ENCODE results near the gene IRF2BPL. TPM values are rescaled to one million over a fixed set of nuclear protein-coding genes. Genes with fewer than 3 reads are reported as not detected.

Gene IRF2BPL
- total and polyA plus RNA-seq, 2 of the 8 experiments (the other 6 are each of a cell fraction or from before 2014, with no cell fraction given): 18.8 to 57.0 TPM

GRCh38 chr14:77040741-77041653 is 12.5 kb upstream of the IRF2BPL start:
- Histone ChIP-seq H2AK5ac (ENCODE audit: low read depth, low read length) (peak overlapping the region; percentile 94), H3K27me3 (replicated peaks in 1 of 4; ENCODE audit: control insufficient read depth in 3 of 4, extremely low read depth in 1 of 4, insufficient read depth in 3 of 4, low read length in 3 of 4) (peaks cover 0 to 4% (median 2%) of the 10 kb centered on the region in 4 experiments; a peak in 2 of 7 replicates), H3K9me3 (ENCODE audit: insufficient read depth in 2 of 2, low read depth in 1 of 2, low read length in 1 of 2) (no peaks in the 10 kb centered on the region), H3K4ac (replicated peaks; ENCODE audit: insufficient read length, low read depth, low read length) (peak overlapping the region; percentile 76), H2BK15ac (ENCODE audit: low read length) (peak overlapping the region; percentile 1; the same call in 1 of the 2 replicates), H3K4me3 (ENCODE audit: extremely low read depth in 1 of 4, insufficient read depth in 2 of 4, low read depth in 3 of 4, low read length in 4 of 4) (peak overlapping the region; percentile 22 to 58 (median 52); a peak in 5 of 8 replicates), H3K36me3 (ENCODE audit: control insufficient read depth in 2 of 4, insufficient read depth in 4 of 4, low read length in 3 of 4) (no peaks in the 10 kb centered on the region), H3K4me1 (replicated peaks in 1 of 4; ENCODE audit: control insufficient read depth in 3 of 4, insufficient read depth in 4 of 4, low read length in 3 of 4) (peaks cover 33 to 71% (median 44%) of the 10 kb centered on the region in 4 experiments; a peak in 6 of 7 replicates), H3K79me2 (ENCODE audit: control insufficient read depth in 1 of 2, insufficient read depth in 2 of 2, low read length in 2 of 2) (no peaks in the 10 kb centered on the region), H3K4me2 (ENCODE audit: insufficient read depth in 1 of 2, low read depth in 2 of 2, low read length in 2 of 2) (peak overlapping the region; percentile 76 to 86), H3K18ac (ENCODE audit: extremely low read depth, low read length) (peak overlapping the region; percentile 78), H3K56ac (replicated peaks; ENCODE audit: insufficient read length, low read depth, low read length) (peak overlapping the region; percentile 34), H4K8ac (ENCODE audit: extremely low read depth, insufficient read depth, low read length) (no peak overlapping the region; the same call in 1 of the 2 replicates), H3K9ac (replicated peaks in 1 of 4; ENCODE audit: extremely low read depth in 1 of 4, low read depth in 3 of 4, low read length in 3 of 4) (0 out of 7 replicates have a peak overlapping the region, but pooled peaks of 1 of the 4 experiments have one; percentile 13), H4K20me1 (replicated peaks in 1 of 2; ENCODE audit: control insufficient read depth in 1 of 2, insufficient read depth in 2 of 2, low read length in 2 of 2) (no peaks in the 10 kb centered on the region), H3K27ac (ENCODE audit: low read depth, low read length) (no peak overlapping the region), H2BK12ac (ENCODE audit: low read depth, low read length) (peak overlapping the region; percentile 96), H4K5ac (ENCODE audit: insufficient read length, low read depth, low read length) (peak overlapping the region; percentile 27), H3K23me2 (ENCODE audit: low read depth, low read length) (peaks cover 6% of the 10 kb centered on the region; the same call in 1 of the 2 replicates), H2AFZ (ENCODE audit: low read length) (peak overlapping the region; percentile 18; the same call in 1 of the 2 replicates), H4K91ac (replicated peaks; ENCODE audit: insufficient read length, low read length) (peak overlapping the region; percentile 96), H2BK120ac (replicated peaks; ENCODE audit: low read depth, low read length) (peak overlapping the region; percentile 49), H2BK5ac (ENCODE audit: low read depth, low read length) (peak overlapping the region; percentile 81), H3K23ac (ENCODE audit: insufficient read length) (peak overlapping the region; percentile 18), H3K79me1 (ENCODE audit: low read depth, low read length) (0 out of 2 replicates have a peak, but pooled peaks cover 2% of the 10 kb centered on the region), H2BK20ac (ENCODE audit: low read length) (peak overlapping the region; percentile 74; the same call in 1 of the 2 replicates), H3K14ac (ENCODE audit: insufficient read length) (no peak overlapping the region)
- ChIA-PET POLR2A (ENCODE audit: partially characterized antibody) (interaction anchor here (1.2 to 7.7 kb wide), 7 partner anchors 9 to 85 kb away, joined by 3 to 92 read pairs (median 4); partner anchors contain the start of gene IRF2BPL), CTCF (ENCODE audit: partially characterized antibody) (interaction anchor here (0.9 to 15.7 kb wide), 9 partner anchors 9 to 165 kb away, joined by 3 to 241 read pairs (median 5); no protein-coding TSS in a partner anchor)
- FAIRE-seq: no peak
- no peak for DNase-seq (ENCODE audit: low read depth in 1 of 2, low spot score in 2 of 2)
- 35% methylated on average over 23 of the region's 23 CpGs; no CpG with 5 or more reads in 1 of the 2 experiments for WGBS, 2 experiments (ENCODE audit: extremely low coverage in 1 of 2, insufficient coverage in 1 of 2, insufficient read length in 1 of 2, insufficient replicate concordance in 2 of 2, low coverage in 1 of 2, low lambda C conversion rate in 2 of 2, missing lambda C conversion rate in 1 of 2)
- TF ChIP-seq SAP30 (IDR thresholded peaks at IDR 0.05; ENCODE audit: insufficient read depth, insufficient replicate concordance, low read length) (no peak), GTF2F1 (IDR thresholded peaks at IDR 0.05; ENCODE audit: borderline replicate concordance, low read depth, low read length) (no peak), SIX5 (IDR thresholded peaks at IDR 0.05; ENCODE audit: low read depth, low read length) (no peak), ATF2 (IDR thresholded peaks at IDR 0.05; ENCODE audit: low read length) (no peak), RNF2 (IDR thresholded peaks at IDR 0.05; ENCODE audit: borderline replicate concordance, low read depth, low read length, missing control alignments, poor library complexity, severe bottlenecking) (no peak), YY1 (IDR thresholded peaks at IDR 0.05; ENCODE audit: low read depth, low read length) (0 out of 2 replicates have a peak, but pooled peaks have one; percentile 46), TBP (IDR thresholded peaks at IDR 0.05; ENCODE audit: low read depth, low read length) (no peak), TCF12 (IDR thresholded peaks at IDR 0.05; ENCODE audit: low read depth, low read length) (no peak)
